ENCODE measurements around the gene SCYGR6. TPM values are rescaled to one million over a fixed set of nuclear protein-coding genes. Genes with fewer than 3 reads are reported as not detected.

SCYGR6 gene
- total and polyA plus RNA-seq, 2 donors (not counting 1 experiment from before 2014, with no cell fraction given) = not detected

GRCh38 chr2:227696990-227697679 is 27.4 kb downstream of the SCYGR6 start:
- ChIA-PET CTCF (interaction anchor here (0.6 kb wide), 1 partner anchor 200 kb away, joined by 4 read pairs; no protein-coding TSS in a partner anchor), POLR2A (no interaction called here)
- DNase-seq = no peak
- Mint-ChIP-seq H3K4me1 (peaks cover 4% of the 10 kb centered on the region), H3K4me3 (no peak overlapping the region), H3K27me3 (peaks cover 19% of the 10 kb centered on the region), H3K9me3 (ENCODE audit: insufficient read depth) (no peaks in the 10 kb centered on the region), H3K27ac (no peak overlapping the region)
- intact Hi-C loops (cut with micrococcal nuclease) = no loop called here
- TF ChIP-seq CTCF (IDR thresholded peaks at IDR 0.05) (no peak), EZH2 (IDR thresholded peaks at IDR 0.05; ENCODE audit: borderline replicate concordance, insufficient read depth, low read depth, low read length, poor library complexity, severe bottlenecking) (no peak)
- no peaks in the 10 kb centered on the region for H4K20me1 ChIP-seq (ENCODE audit: control insufficient read depth, insufficient read depth, low read length, poor library complexity, severe bottlenecking)
- no peak overlapping the region for H3K4me2 ChIP-seq (replicated peaks; ENCODE audit: low read depth, low read length, poor library complexity, severe bottlenecking)
- no peaks in the 10 kb centered on the region for H3K79me2 ChIP-seq (ENCODE audit: control insufficient read depth, insufficient read depth, low read length)
- WGBS (ENCODE audit: insufficient coverage) = no CpG with 5 or more reads among the region's 2 CpGs
- no peak overlapping the region for H3K9ac ChIP-seq (ENCODE audit: low read length)
- no peak for ATAC-seq (ENCODE audit: low read depth)
- no peaks in the 10 kb centered on the region for H3K36me3 ChIP-seq (replicated peaks in 1 of 2; ENCODE audit: control extremely low read depth in 1 of 2, control insufficient read depth in 1 of 2, extremely low read depth in 1 of 2, insufficient read depth in 2 of 2, low read length in 1 of 2)
- H3K9me3 ChIP-seq (ENCODE audit: control extremely low read depth in 1 of 3, control insufficient read depth in 2 of 3, insufficient read depth in 1 of 3, low read length in 2 of 3) = peaks cover 0 to 3% (median 0%) of the 10 kb centered on the region in 3 donors
- H3K4me3 ChIP-seq (ENCODE audit: control extremely low read depth in 1 of 5, extremely low read depth in 1 of 5, insufficient read depth in 1 of 5, low read depth in 2 of 5, low read length in 4 of 5) = no peak overlapping the region
- H3K4me1 ChIP-seq (ENCODE audit: control insufficient read depth in 2 of 2, insufficient read depth in 2 of 2, low read length in 2 of 2) = no peaks in the 10 kb centered on the region
- no peaks in the 10 kb centered on the region for H3K27me3 ChIP-seq (replicated peaks in 1 of 4; ENCODE audit: control extremely low read depth in 1 of 4, control insufficient read depth in 3 of 4, insufficient read depth in 4 of 4, low read length in 3 of 4)
- H3K27ac ChIP-seq (ENCODE audit: low read length in 2 of 2) = no peak overlapping the region
- H2AFZ ChIP-seq (ENCODE audit: insufficient read depth, low read depth, low read length, poor library complexity, severe bottlenecking) = no peak overlapping the region

- H2AFZ ChIP-seq (ENCODE audit: insufficient read depth, low read depth, low read length, poor library complexity, severe bottlenecking) = no peak overlapping the region
- H3K4me1 ChIP-seq (ENCODE audit: control insufficient read depth in 2 of 2, insufficient read depth in 2 of 2, low read length in 2 of 2) = no peaks in the 10 kb centered on the region
- Mint-ChIP-seq H3K27me3 (peaks cover 28% of the 10 kb centered on the region), H3K9me3 (ENCODE audit: insufficient read depth) (no peaks in the 10 kb centered on the region), H3K4me1 (no peaks in the 10 kb centered on the region), H3K27ac (no peak overlapping the region), H3K4me3 (no peak overlapping the region)
- POLR2A ChIA-PET = no interaction called here
- no peak for DNase-seq
- CTCF ChIA-PET = no interaction called here
- intact Hi-C loops (cut with micrococcal nuclease) = no loop called here
- H3K4me2 ChIP-seq (replicated peaks; ENCODE audit: low read depth, low read length, poor library complexity, severe bottlenecking) = no peak overlapping the region
- TF ChIP-seq EZH2 (IDR thresholded peaks at IDR 0.05; ENCODE audit: borderline replicate concordance, insufficient read depth, low read depth, low read length, poor library complexity, severe bottlenecking) (no peak), CTCF (IDR thresholded peaks at IDR 0.05) (no peak)
- H3K79me2 ChIP-seq (ENCODE audit: control insufficient read depth, insufficient read depth, low read length) = no peaks in the 10 kb centered on the region
- H3K4me3 ChIP-seq (ENCODE audit: control extremely low read depth in 1 of 5, extremely low read depth in 1 of 5, insufficient read depth in 1 of 5, low read depth in 2 of 5, low read length in 4 of 5) = no peak overlapping the region
- peaks cover 0 to 7% (median 2%) of the 10 kb centered on the region in 4 experiments for H3K27me3 ChIP-seq (replicated peaks in 1 of 4; ENCODE audit: control extremely low read depth in 1 of 4, control insufficient read depth in 3 of 4, insufficient read depth in 4 of 4, low read length in 3 of 4)
- ATAC-seq (ENCODE audit: low read depth) = no peak
- WGBS (ENCODE audit: insufficient coverage) = no CpG with 5 or more reads among the region's 3 CpGs
- no peaks in the 10 kb centered on the region for H4K20me1 ChIP-seq (ENCODE audit: control insufficient read depth, insufficient read depth, low read length, poor library complexity, severe bottlenecking)
- H3K36me3 ChIP-seq (replicated peaks in 1 of 2; ENCODE audit: control extremely low read depth in 1 of 2, control insufficient read depth in 1 of 2, extremely low read depth in 1 of 2, insufficient read depth in 2 of 2, low read length in 1 of 2) = no peaks in the 10 kb centered on the region
- no peak overlapping the region for H3K27ac ChIP-seq (ENCODE audit: low read length in 2 of 2)
- no peak overlapping the region for H3K9ac ChIP-seq (ENCODE audit: low read length)
- H3K9me3 ChIP-seq (ENCODE audit: control extremely low read depth in 1 of 3, control insufficient read depth in 2 of 3, insufficient read depth in 1 of 3, low read length in 2 of 3) = no peaks in the 10 kb centered on the region
These were observed 37.4 kb downstream of the SCYGR6 start for GRCh38 chr2:227687189-227687588.
